ENCODE measurements around the gene AKT1S1.

The AKT1S1 gene

GRCh38 chr19:49916839-49917733 lies 39.9 kb upstream of the AKT1S1 start:
- no peak for TF ChIP-seq CTCF (IDR thresholded peaks at IDR 0.05)
- no peak overlapping the region for H3K4me3 ChIP-seq (ENCODE audit: low read depth, low read length)
- no peaks in the 10 kb centered on the region for H3K27me3 ChIP-seq (ENCODE audit: control insufficient read depth, insufficient read depth, low read length)
- peaks cover 19% of the 10 kb centered on the region for H3K79me2 ChIP-seq
- H3K36me3 ChIP-seq (ENCODE audit: control insufficient read depth, insufficient read depth, low read length), result no peaks in the 10 kb centered on the region
- no peak overlapping the region for H2AFZ ChIP-seq
- H3K4me1 ChIP-seq, result no peaks in the 10 kb centered on the region
- no peak overlapping the region for H3K27ac ChIP-seq
- no peaks in the 10 kb centered on the region for H3K9me3 ChIP-seq (ENCODE audit: control insufficient read depth, low read length)
- no peak overlapping the region for H3K4me2 ChIP-seq (ENCODE audit: low read length)
- no peak overlapping the region for H3K9ac ChIP-seq

- TF ChIP-seq CTCF (IDR thresholded peaks at IDR 0.05), result no peak
- no peak overlapping the region for H3K27ac ChIP-seq
- peaks cover 16% of the 10 kb centered on the region for H3K79me2 ChIP-seq
- no peak overlapping the region for H2AFZ ChIP-seq
- no peak overlapping the region for H3K4me3 ChIP-seq (ENCODE audit: low read depth, low read length)
- H3K4me2 ChIP-seq (ENCODE audit: low read length), result no peak overlapping the region
- H3K9ac ChIP-seq, result no peak overlapping the region
- no peaks in the 10 kb centered on the region for H3K9me3 ChIP-seq (ENCODE audit: control insufficient read depth, low read length)
- H3K27me3 ChIP-seq (ENCODE audit: control insufficient read depth, insufficient read depth, low read length), result no peaks in the 10 kb centered on the region
- no peaks in the 10 kb centered on the region for H3K36me3 ChIP-seq (ENCODE audit: control insufficient read depth, insufficient read depth, low read length)
- no peaks in the 10 kb centered on the region for H3K4me1 ChIP-seq
Observed at GRCh38 chr19:49915271-49915670, 38.1 kb upstream of the AKT1S1 start.

GRCh38 chr19:49913720-49914119 lies 36.6 kb upstream of the AKT1S1 start:
- Histone ChIP-seq H3K9me3 (ENCODE audit: control insufficient read depth, low read length) (no peaks in the 10 kb centered on the region), H3K36me3 (ENCODE audit: control insufficient read depth, insufficient read depth, low read length) (no peaks in the 10 kb centered on the region), H3K79me2 (peaks cover 8% of the 10 kb centered on the region), H3K27me3 (ENCODE audit: control insufficient read depth, insufficient read depth, low read length) (no peaks in the 10 kb centered on the region), H3K4me1 (no peaks in the 10 kb centered on the region), H3K27ac (no peak overlapping the region), H3K9ac (no peak overlapping the region), H3K4me3 (ENCODE audit: low read depth, low read length) (no peak overlapping the region), H3K4me2 (ENCODE audit: low read length) (no peak overlapping the region), H2AFZ (no peak overlapping the region)
- TF ChIP-seq CTCF (IDR thresholded peaks at IDR 0.05), result no peak

- Histone ChIP-seq H3K4me3 (ENCODE audit: low read depth, low read length) (no peak overlapping the region), H3K9me3 (ENCODE audit: control insufficient read depth, low read length) (no peaks in the 10 kb centered on the region), H3K27ac (no peak overlapping the region), H3K4me2 (ENCODE audit: low read length) (no peak overlapping the region), H2AFZ (no peak overlapping the region), H3K36me3 (ENCODE audit: control insufficient read depth, insufficient read depth, low read length) (no peaks in the 10 kb centered on the region), H3K79me2 (peaks cover 8% of the 10 kb centered on the region), H3K4me1 (no peaks in the 10 kb centered on the region), H3K27me3 (ENCODE audit: control insufficient read depth, insufficient read depth, low read length) (no peaks in the 10 kb centered on the region), H3K9ac (no peak overlapping the region)
- no peak for TF ChIP-seq CTCF (IDR thresholded peaks at IDR 0.05)
Observed at GRCh38 chr19:49912965-49913685, 36.0 kb upstream of the AKT1S1 start.
